GM19438 (cell line): Measurements from ENCODE around the gene CAPN12.
"Not testable (repeated sequence)": the region's sequence is repeated elsewhere in the genome, so short reads cannot be mapped to it uniquely, and the experiment has no call there.

ENCODE experiments used
- ATAC-seq: cut with Tn5 transposase; IDR thresholded peaks from one replicate; pipeline ENCODE4 v1.9.1; 2021; ENCODE audit warnings: low read depth; ENCODE audit not compliant: unreplicated experiment

The CAPN12 gene

GRCh38 chr19:38770949-38771275 lies 26.6 kb upstream of the CAPN12 start:
- ATAC-seq, result not testable (repeated sequence)

- not testable (repeated sequence) for ATAC-seq
Observed at GRCh38 chr19:38770228-38770948, 26.1 kb upstream of the CAPN12 start.

GRCh38 chr19:38769635-38770211 lies 25.4 kb upstream of the CAPN12 start:
- ATAC-seq, result peak; percentile 67

- ATAC-seq, result no peak
Observed at GRCh38 chr19:38766276-38767047, 22.2 kb upstream of the CAPN12 start.

- no peak for ATAC-seq
Observed at GRCh38 chr19:38765214-38765613, 20.9 kb upstream of the CAPN12 start.

- no peak for ATAC-seq
Observed at GRCh38 chr19:38763795-38764220, 19.5 kb upstream of the CAPN12 start.

GRCh38 chr19:38761884-38762389 lies 17.7 kb upstream of the CAPN12 start:
- not testable (repeated sequence) for ATAC-seq

GRCh38 chr19:38760805-38761517 lies 16.7 kb upstream of the CAPN12 start:
- not testable (repeated sequence) for ATAC-seq

GRCh38 chr19:38759590-38760003 lies 15.3 kb upstream of the CAPN12 start:
- ATAC-seq, result no peak

- not testable (repeated sequence) for ATAC-seq
Observed at GRCh38 chr19:38754196-38754595, 9.9 kb upstream of the CAPN12 start.

- ATAC-seq, result not testable (repeated sequence)
Observed at GRCh38 chr19:38753783-38754182, 9.5 kb upstream of the CAPN12 start.

- no peak for ATAC-seq
Observed at GRCh38 chr19:38745316-38745715, 1.0 kb upstream of the CAPN12 start.

- no peak for ATAC-seq
Observed at GRCh38 chr19:38744874-38745273, 600 bp upstream of the CAPN12 start.

- no peak for ATAC-seq
Observed at GRCh38 chr19:38743394-38744297, 628 bp downstream of the CAPN12 start.

GRCh38 chr19:38742906-38743305 lies 1.4 kb downstream of the CAPN12 start:
- ATAC-seq, result no peak

- no peak for ATAC-seq
Observed at GRCh38 chr19:38742296-38742695, 2.0 kb downstream of the CAPN12 start.

GRCh38 chr19:38741670-38742069 lies 2.6 kb downstream of the CAPN12 start:
- no peak for ATAC-seq

- no peak for ATAC-seq
Observed at GRCh38 chr19:38740932-38741331, 3.3 kb downstream of the CAPN12 start.

- no peak for ATAC-seq
Observed at GRCh38 chr19:38740257-38740592, 4.0 kb downstream of the CAPN12 start.
